Lower lobe of right lung (tissue), 2 donors: ENCODE results near the gene TIGD6. TPM values are rescaled to one million over a fixed set of nuclear protein-coding genes. Genes with fewer than 3 reads are reported as not detected.

Experiments used
- ATAC-seq, 2 donors: fragments of 200-7000 bp; cut with Tn5 transposase; one replicate each; pipeline ENCODE4 v1.9.1; 2020 to 2022; ENCODE audit warnings: mild to moderate bottlenecking in 2 of 2, moderate library complexity in 2 of 2
- DNase-seq: peaks from one replicate; pipeline ENCODE4 v3.0.0-alpha.2; 2020
- H3K27ac ChIP-seq: fragments of 200-600 bp; one replicate; pipeline ENCODE4 v1.8.0; 2022
- H3K27me3 ChIP-seq: fragments of 200-600 bp; one replicate; pipeline ENCODE4 v1.8.0; 2022; ENCODE audit warnings: low read depth
- H3K36me3 ChIP-seq: fragments of 200-600 bp; one replicate; pipeline ENCODE4 v1.8.0; 2022; ENCODE audit warnings: mild to moderate bottlenecking
- H3K4me1 ChIP-seq: fragments of 200-600 bp; one replicate; pipeline ENCODE4 v1.8.0; 2022
- H3K4me3 ChIP-seq: fragments of 200-600 bp; one replicate; pipeline ENCODE4 v1.8.0; 2022; ENCODE audit warnings: mild to moderate bottlenecking
- H3K9me3 ChIP-seq: fragments of 200-600 bp; one replicate; pipeline ENCODE4 v1.8.0; 2022
- intact Hi-C: fragments of 100-400 bp; cut with DNase I; formaldehyde crosslinking; loops from one replicate; pipeline ENCODE4 v1.11.0; 2022
- total RNA-seq: library from RNA; stranded (reverse); fragmentation: NEBNext Ultra II Directional; extraction: Animal tissue kit (Norgen Biotek cat#: 25700); gene quantifications from one replicate; pipeline ENCODE4 v1.2.1, GENCODE V29; 2021
- TF ChIP-seq, protein P1 (sequence below): fragments of 200-600 bp; IDR thresholded peaks from one replicate; pipeline ENCODE4 v1.8.0; 2022; ENCODE audit warnings: antibody characterized with exemption, mild to moderate bottlenecking
- donor health status: DM: no; HTN: yes; CAD: no; lungs with severe emphysema.

Gene TIGD6
- total RNA-seq, 1 donor from 2014 or later: 4.8 TPM

GRCh38 chr5:149956685-149957084, 43.8 kb downstream of the TIGD6 start:
- DNase-seq (no peak), ATAC-seq (no peak)
- H3K27me3 ChIP-seq: no peaks in the 10 kb centered on the region
- H3K9me3 ChIP-seq: no peaks in the 10 kb centered on the region
- no peaks in the 10 kb centered on the region for H3K36me3 ChIP-seq
- H3K4me3 ChIP-seq: no peak overlapping the region
- peaks cover 21% of the 10 kb centered on the region for H3K4me1 ChIP-seq
- intact Hi-C loops: no loop called here
- TF ChIP-seq, protein P1, sequence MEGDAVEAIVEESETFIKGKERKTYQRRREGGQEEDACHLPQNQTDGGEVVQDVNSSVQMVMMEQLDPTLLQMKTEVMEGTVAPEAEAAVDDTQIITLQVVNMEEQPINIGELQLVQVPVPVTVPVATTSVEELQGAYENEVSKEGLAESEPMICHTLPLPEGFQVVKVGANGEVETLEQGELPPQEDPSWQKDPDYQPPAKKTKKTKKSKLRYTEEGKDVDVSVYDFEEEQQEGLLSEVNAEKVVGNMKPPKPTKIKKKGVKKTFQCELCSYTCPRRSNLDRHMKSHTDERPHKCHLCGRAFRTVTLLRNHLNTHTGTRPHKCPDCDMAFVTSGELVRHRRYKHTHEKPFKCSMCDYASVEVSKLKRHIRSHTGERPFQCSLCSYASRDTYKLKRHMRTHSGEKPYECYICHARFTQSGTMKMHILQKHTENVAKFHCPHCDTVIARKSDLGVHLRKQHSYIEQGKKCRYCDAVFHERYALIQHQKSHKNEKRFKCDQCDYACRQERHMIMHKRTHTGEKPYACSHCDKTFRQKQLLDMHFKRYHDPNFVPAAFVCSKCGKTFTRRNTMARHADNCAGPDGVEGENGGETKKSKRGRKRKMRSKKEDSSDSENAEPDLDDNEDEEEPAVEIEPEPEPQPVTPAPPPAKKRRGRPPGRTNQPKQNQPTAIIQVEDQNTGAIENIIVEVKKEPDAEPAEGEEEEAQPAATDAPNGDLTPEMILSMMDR: no peak
- H3K27ac ChIP-seq: no peak overlapping the region

DNA sequence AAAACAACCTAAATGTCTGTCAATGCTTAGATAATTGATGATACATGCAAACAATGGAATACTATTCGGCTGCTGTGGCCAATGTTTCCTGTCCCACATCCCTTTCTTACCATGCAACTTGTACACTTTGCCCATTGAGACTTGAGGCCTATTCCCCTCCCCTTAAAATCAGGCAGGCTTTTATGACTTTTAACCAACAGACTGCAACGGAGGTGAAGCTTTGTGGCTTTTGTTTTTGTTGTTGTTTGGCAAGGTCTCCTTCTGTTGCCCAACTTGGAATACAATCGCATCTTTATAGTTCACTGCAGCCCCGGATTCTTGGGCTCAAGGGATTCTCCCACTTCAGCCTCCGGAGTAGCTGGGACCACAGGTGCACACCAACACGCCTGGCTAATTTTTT, 45.7 kb downstream of the TIGD6 start:
- Histone ChIP-seq H3K4me3 (no peak overlapping the region), H3K27ac (no peak overlapping the region), H3K27me3 (no peaks in the 10 kb centered on the region), H3K9me3 (no peaks in the 10 kb centered on the region), H3K36me3 (no peaks in the 10 kb centered on the region), H3K4me1 (peaks cover 10% of the 10 kb centered on the region)
- intact Hi-C loops: no loop called here
- TF ChIP-seq, protein P1: no peak
- DNase-seq: no peak
- no peak for ATAC-seq

GRCh38 chr5:149953436-149954121, 46.9 kb downstream of the TIGD6 start:
- DNase-seq (no peak), ATAC-seq (no peak)
- no peak overlapping the region for H3K27ac ChIP-seq
- H3K4me3 ChIP-seq: no peak overlapping the region
- no peaks in the 10 kb centered on the region for H3K9me3 ChIP-seq
- intact Hi-C loops: no loop called here
- no peaks in the 10 kb centered on the region for H3K27me3 ChIP-seq
- H3K4me1 ChIP-seq: no peaks in the 10 kb centered on the region
- TF ChIP-seq, protein P1: no peak
- no peaks in the 10 kb centered on the region for H3K36me3 ChIP-seq

DNA sequence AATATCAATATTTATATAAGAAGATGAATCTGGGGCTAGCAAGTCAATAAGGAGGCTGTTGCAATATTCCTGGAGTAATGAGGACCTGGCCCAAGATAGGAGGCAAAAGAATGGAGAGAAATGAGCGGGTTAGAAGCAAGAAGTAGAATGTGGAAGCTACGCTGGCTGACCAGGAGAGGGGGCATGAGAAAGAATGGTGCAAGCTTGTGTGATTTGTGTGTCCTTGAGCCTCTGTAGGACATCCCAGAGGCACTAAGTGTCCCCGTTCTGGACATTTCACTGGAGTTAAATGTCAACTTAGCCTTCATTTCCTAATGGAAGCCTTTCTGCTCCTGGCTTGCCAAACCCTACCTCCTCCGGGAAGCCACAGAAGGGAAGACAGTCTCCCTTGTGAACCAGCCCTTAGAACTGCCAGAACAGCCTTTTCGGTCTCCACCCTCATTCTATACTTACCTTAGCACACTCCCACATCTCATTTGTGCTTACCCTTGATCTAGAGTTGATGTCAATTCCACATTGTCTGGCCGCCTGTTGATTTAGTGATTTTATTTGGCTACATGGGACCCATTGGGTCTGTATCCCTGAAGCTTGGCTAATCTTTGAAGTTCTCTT, 49.2 kb downstream of the TIGD6 start:
- intact Hi-C loops: no loop called here
- no peaks in the 10 kb centered on the region for H3K9me3 ChIP-seq
- no peaks in the 10 kb centered on the region for H3K27me3 ChIP-seq
- no peak for DNase-seq
- no peak for ATAC-seq
- H3K27ac ChIP-seq: no peak overlapping the region
- TF ChIP-seq, protein P1: no peak
- no peaks in the 10 kb centered on the region for H3K36me3 ChIP-seq
- no peak overlapping the region for H3K4me3 ChIP-seq
- no peaks in the 10 kb centered on the region for H3K4me1 ChIP-seq

DNA sequence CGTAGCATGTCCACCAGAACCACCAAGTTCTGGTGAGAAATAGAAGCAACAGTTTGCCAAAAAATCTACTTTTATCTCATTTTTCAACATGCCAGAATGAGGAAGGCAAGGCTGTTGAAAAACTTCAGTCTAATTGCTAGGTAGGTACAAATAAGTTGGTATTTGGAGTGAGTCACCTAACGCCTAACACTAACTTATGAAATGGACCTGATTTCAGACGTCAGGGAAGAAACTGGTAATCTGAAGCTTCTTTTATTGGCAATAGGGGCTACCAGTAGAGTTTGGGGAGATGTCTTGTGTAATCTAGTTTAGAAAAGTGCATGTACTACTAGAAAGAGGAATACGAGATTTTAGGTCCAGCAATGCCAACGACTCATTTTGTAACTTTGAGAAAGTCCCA, 51.5 kb downstream of the TIGD6 start:
- no peak overlapping the region for H3K4me3 ChIP-seq
- H3K27ac ChIP-seq: no peak overlapping the region
- H3K36me3 ChIP-seq: no peaks in the 10 kb centered on the region
- TF ChIP-seq, protein P1: no peak
- intact Hi-C loops: no loop called here
- H3K9me3 ChIP-seq: no peaks in the 10 kb centered on the region
- ATAC-seq (no peak), DNase-seq (no peak)
- H3K27me3 ChIP-seq: no peaks in the 10 kb centered on the region
- H3K4me1 ChIP-seq: no peaks in the 10 kb centered on the region
